ENCODE measurements around the gene CACNA2D2.

The CACNA2D2 gene

GRCh38 chr3:50494126-50494525 is 9.3 kb downstream of the CACNA2D2 start:
- TF ChIP-seq, protein P1, sequence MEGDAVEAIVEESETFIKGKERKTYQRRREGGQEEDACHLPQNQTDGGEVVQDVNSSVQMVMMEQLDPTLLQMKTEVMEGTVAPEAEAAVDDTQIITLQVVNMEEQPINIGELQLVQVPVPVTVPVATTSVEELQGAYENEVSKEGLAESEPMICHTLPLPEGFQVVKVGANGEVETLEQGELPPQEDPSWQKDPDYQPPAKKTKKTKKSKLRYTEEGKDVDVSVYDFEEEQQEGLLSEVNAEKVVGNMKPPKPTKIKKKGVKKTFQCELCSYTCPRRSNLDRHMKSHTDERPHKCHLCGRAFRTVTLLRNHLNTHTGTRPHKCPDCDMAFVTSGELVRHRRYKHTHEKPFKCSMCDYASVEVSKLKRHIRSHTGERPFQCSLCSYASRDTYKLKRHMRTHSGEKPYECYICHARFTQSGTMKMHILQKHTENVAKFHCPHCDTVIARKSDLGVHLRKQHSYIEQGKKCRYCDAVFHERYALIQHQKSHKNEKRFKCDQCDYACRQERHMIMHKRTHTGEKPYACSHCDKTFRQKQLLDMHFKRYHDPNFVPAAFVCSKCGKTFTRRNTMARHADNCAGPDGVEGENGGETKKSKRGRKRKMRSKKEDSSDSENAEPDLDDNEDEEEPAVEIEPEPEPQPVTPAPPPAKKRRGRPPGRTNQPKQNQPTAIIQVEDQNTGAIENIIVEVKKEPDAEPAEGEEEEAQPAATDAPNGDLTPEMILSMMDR (conservative IDR thresholded peaks at IDR 0.05; ENCODE audit: low read depth, low read length) = no peak
- DNase-seq (ENCODE audit: low read depth) = no peak

DNA sequence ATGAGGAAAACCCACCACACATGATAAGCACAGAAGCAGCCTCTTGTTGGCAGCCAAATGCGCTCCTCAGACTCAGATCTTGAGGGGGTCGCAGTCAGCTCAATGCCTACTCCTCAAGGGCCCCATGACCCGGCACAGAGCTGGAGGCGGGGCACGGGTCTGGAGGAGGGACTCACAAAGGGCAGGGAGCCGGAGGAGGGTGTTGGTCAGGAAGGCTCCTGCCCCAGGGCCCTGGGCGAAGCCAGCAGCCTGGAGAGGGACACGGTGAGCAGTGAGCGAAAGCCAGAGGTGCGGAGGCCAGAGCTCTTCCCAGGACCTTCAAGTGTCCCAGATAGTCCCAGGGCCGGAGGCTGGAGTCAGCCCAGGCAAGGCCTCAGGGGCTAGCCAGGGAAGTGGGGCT is 9.8 kb downstream of the CACNA2D2 start:
- no peak overlapping the region for H3K4me3 ChIP-seq (ENCODE audit: low read length)
- no peak for DNase-seq (ENCODE audit: low read depth)
- TF ChIP-seq, protein P1 (conservative IDR thresholded peaks at IDR 0.05; ENCODE audit: low read depth, low read length) = no peak

More at GRCh38 chr3:50494126-50494525, 9.3 kb downstream of the CACNA2D2 start:
- no peak overlapping the region for H3K4me3 ChIP-seq (ENCODE audit: low read length)

GRCh38 chr3:50493086-50493485 is 10.3 kb downstream of the CACNA2D2 start:
- DNase-seq (ENCODE audit: low read depth) = no peak
- no peak overlapping the region for H3K4me3 ChIP-seq (ENCODE audit: low read length)
- TF ChIP-seq, protein P1 (conservative IDR thresholded peaks at IDR 0.05; ENCODE audit: low read depth, low read length) = no peak

DNA sequence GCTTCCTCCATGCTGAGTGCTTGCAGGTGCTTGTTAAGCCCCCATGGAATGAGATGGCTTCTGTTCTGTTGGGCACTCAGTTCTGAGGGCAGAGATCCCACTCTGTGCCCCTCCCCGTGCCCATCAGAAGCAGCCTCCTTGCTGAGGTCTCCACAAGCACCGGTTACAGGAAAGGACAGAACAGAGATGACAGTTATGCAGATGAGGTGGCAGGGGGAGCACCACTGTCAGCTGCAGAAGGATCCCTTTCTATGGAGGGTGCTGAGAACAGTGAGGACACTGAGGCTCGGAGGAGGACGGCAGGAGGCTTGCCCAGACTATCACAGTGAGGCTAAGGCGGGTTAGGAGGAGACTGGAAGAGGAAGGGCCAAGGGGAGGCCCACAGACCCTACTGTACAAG is 12.4 kb downstream of the CACNA2D2 start:
- H3K4me3 ChIP-seq (ENCODE audit: low read length) = no peak overlapping the region
- TF ChIP-seq, protein P1 (conservative IDR thresholded peaks at IDR 0.05; ENCODE audit: low read depth, low read length) = no peak
- DNase-seq (ENCODE audit: low read depth) = no peak

GRCh38 chr3:50490424-50490823 is 13.0 kb downstream of the CACNA2D2 start:
- no peak for DNase-seq (ENCODE audit: low read depth)
- TF ChIP-seq, protein P1 (conservative IDR thresholded peaks at IDR 0.05; ENCODE audit: low read depth, low read length) = no peak
- H3K4me3 ChIP-seq (ENCODE audit: low read length) = no peak overlapping the region

DNA sequence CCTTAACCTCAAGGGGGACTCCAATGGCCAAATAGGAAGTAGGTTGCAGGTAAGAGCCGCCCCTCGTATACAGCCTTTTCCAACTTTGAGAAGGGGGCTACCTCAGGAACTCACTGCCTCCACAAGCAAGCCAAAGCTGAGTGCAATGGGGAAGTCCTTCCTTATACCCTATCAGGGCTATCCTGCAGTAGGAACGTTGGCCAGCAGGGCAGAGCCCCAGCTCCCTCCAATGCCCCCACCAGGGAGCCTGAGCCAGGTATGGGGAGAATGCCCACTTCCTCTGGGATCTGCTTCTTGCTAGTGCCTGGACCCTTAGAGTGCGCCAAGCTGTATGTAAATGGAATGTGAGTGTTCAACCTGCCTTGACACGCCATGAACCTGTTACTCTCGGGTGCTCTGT is 16.3 kb downstream of the CACNA2D2 start:
- H3K4me3 ChIP-seq (ENCODE audit: low read length) = no peak overlapping the region
- TF ChIP-seq, protein P1 (conservative IDR thresholded peaks at IDR 0.05; ENCODE audit: low read depth, low read length) = no peak
- no peak for DNase-seq (ENCODE audit: low read depth)

- TF ChIP-seq, protein P1 (conservative IDR thresholded peaks at IDR 0.05; ENCODE audit: low read depth, low read length) = no peak
- no peak for DNase-seq (ENCODE audit: low read depth)
Measured at GRCh38 chr3:50486219-50486888, 17.1 kb downstream of the CACNA2D2 start.

More at GRCh38 chr3:50486219-50486888, 17.1 kb downstream of the CACNA2D2 start:
- H3K4me3 ChIP-seq (ENCODE audit: low read length) = no peak overlapping the region

Measured in retinal pigment epithelial cell (primary cell).